ENCODE data around the gene CPLX3.
"Not testable (repeated sequence)": the region's sequence is repeated elsewhere in the genome, so short reads cannot be mapped to it uniquely, and the experiment has no call there.

The CPLX3 gene, protein sequence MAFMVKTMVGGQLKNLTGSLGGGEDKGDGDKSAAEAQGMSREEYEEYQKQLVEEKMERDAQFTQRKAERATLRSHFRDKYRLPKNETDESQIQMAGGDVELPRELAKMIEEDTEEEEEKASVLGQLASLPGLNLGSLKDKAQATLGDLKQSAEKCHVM

DNA sequence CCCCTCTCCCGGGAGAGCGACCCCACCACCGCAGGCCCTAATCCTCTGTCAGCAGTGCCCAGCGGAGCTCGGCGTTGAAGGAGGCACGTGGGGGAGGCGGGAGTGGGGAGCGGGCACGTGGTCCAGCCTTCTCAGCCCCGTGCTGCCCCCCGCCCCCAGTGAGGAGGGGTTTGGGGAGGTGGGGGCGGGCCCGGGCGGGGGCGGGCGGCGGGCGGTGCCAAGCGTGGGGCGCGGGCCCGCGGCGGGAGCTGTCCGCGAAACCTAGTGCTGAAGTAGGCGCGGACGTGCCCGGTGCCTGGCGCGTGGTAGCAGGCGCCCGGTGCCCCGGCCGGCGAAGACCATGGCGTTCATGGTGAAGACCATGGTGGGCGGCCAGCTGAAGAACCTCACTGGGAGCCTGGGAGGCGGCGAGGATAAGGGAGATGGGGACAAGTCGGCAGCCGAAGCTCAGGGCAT is at the start of gene CPLX3:
Gene CPLX3 (plus strand): TSS at position 264 of the 456 bp plus-strand sequence. CDS start 77 bp downstream, at position 341.
- no peak for DNase-seq (ENCODE audit: low read depth)

DNA sequence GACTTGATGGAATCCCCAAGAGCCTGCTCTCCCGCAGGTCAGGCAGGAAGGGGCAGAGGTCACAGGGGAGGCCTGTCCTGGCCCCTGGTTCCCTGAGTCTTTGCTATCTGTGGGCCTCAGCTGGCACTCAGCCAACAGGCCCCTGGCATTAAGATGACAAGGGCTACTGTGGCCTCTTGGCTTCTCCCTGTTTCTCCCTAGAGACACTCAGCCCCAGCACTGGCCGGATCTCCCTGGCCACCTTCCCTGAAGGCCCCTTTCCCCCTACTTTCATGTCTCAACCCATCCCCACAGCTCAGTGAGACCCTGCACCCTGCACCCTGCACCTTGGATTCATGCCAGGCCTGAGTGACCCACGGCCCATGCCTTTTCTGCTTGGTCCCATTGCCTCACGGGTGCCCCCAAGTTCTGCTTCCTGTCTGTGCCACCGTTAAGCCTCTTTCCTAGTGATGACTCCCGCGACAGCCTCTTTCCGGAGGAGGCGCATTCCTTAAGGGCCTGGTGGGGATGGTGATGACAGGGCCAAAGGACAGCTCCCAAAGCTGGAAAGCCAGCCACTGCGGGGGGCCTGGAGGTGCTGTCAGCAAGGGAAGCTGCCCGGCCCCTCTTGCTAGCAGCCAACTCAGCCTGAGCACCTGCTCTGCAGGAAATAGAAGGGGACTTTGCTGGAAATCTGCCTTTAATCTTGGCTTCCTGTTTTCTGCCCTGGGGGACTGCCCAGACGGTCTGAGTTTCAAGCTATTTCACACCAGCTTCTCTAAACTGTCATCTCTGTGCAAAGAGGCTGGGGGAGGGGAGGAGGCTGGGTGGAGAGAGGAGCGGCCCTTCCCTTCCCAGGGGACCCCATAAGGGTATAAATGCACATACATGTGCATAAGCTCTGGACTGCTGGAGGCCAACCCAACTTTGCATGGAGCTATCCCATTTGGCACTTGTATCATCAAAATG is 49.3 kb upstream of the CPLX3 start:
- no peak for DNase-seq (ENCODE audit: low read depth)

DNA sequence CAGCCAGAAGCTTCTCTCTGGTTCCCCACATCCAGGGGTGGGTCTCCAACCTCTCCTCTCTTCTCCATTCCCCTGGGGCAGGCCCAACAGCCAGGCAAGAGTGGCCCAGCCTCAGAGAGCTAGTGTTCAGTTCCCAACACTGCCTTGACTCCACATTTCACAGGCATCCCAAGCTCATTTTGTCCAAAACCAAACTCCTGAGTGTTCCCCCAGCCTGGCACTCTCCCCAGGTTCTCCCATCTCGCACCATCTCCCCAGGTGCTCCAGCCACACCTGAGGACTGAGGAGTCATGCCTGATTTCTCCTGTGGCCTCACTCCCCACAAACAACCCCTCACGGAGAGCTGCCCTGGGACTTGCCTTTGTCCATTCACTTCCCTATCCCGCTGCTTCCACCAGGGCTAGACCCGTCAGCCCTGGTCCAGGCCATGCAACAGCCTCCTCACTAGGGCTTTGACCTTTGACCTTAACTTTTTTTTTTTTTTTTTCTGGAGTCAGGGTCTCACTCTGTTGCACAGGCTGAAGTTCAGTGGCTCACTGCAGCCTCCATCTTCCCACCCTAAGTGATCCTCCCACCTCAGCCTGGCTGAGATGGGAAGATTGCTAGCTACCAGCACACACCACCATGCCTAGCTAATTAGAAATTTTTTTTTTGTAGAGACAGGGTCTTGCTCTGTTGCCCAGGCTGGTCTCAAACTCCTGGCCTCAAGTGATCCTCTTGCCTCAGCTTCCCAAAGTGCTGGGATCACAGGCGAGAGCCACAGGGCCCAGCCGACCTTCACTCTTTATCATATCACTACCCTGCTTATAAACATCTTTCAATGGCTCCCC is 48.4 kb upstream of the CPLX3 start:
- no peak for DNase-seq (ENCODE audit: low read depth)

DNA sequence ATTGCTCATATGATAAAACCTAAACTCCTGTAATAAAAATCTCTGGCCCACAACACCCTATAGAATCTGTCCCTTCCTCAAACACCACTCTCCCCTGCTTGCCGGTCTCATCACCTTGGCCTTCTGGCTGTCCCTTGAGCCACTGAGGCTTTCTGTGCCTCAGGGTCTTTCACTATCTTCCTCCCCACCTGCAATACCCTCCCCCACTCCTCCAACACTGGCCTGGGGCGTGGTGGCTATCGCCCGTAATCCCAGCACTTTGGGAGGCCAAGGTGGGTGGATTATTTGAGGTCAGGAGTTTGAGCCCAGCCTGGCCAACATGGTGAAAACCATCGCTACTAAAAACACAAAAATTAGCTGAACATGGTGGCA is 47.8 kb upstream of the CPLX3 start:
- DNase-seq (ENCODE audit: low read depth) = no peak

DNA sequence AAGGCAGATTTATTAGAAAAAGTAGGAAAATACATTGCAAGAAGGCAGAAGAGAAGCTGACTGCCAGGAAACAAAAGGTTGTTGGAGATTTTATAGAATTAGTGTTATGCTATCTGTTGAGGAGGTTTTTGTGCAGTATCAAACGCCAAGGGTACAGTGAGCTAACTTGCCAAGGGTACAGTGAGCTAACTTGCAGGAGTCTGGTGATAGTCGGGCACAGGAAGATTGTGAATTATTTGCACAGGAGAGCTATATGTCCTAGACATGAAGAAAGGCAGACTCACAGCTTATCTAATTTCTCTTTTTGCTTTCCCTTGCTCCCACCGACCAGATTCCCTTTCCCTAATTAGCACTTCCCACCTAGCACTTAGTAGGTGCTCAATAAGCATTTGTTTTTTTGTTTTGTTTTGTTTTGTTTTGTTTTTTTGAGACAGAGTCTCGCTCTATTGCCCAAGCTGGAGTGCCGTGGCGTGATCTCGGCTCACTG is 47.2 kb upstream of the CPLX3 start:
- DNase-seq (ENCODE audit: low read depth) = no peak

DNA sequence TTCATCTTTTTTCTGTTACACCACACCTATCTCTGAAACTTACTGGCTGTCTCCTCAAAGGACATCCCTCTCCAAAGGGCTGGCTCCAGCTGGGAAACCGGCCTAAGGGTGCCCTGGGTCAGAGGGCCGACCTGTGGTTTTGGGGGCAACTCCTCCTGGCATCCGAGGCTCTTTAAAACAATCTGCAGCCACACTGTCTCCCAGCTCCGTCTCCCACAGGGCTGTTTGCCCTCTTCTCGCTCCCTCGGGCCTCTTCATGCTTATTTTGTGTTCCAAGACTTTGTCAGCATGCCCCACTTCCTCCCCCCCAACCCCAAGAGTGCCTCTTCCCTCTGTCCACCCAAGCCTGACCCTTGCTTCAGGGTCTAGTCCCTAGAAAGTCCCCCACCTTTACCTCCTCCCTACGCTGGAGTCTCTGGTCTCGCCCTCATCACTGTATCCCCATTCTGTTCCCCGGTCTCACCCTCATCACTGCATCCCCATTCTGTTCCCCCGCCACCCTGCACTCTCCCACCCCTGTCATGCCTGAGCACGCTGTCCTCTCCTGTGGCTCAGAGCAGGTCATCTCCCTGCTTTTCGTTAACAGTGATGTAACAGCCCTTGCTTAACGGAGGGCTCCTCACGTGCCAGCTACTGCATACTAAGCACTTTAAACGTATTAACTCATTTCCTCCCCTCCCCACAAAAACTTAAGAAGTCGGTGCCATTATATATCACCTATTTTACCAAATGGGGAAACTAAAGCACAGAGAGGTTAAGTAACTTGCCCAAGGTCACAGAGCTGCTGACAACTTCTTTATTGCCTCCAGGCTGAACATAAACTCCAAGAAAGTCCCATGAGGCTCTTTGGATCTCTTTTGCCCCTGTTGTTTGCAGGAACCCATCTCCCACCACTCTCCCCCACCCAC is 45.6 kb upstream of the CPLX3 start:
- DNase-seq (ENCODE audit: low read depth) = peak; percentile 51

DNA sequence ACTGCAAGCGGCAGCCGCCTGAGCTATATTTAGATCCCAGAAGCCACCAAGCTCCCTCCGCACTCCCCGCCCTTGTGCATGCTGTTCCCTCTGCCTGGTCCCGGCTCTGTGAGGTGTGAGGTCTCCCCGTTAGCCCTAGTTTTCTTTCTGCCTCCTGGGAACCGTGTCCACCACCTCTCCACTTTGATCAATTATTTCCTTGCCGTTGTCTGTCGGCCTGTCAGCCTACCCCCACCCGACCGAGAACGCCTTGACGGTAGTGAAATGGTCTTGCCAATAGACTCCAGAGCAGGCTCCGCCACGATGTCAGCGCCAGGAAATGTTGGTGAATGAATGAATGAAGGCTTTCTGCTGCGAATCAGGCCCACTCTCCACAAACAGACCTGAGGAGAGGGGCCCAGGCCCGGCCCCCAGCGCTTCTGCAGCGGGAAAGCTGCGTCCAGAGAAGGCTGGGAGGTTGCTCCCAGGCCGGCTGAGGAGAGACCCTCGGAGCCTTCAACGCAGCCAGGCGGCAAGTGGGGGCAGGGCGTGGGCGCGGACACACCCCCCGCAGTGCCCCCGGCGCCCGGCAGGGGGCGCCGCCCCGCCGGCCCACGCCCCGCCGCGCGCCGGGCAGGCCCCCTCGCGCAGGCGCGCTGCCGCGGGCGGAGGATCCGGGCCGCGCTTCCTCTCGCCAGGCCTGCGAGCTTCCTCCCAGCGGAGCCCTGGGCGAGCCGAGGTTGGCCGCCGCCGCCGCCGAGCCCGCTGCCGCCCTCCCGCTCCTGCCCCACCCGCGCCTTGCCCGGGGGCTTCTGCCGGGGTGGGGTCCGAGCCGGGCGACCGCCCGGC is 44.8 kb upstream of the CPLX3 start, which contains the start of gene CSK:
Gene CSK (plus strand): TSS at position 650 of the 828 bp plus-strand sequence. CDS start 16,218 bp downstream, outside the sequence.
- DNase-seq (ENCODE audit: low read depth) = peak; percentile 44

DNA sequence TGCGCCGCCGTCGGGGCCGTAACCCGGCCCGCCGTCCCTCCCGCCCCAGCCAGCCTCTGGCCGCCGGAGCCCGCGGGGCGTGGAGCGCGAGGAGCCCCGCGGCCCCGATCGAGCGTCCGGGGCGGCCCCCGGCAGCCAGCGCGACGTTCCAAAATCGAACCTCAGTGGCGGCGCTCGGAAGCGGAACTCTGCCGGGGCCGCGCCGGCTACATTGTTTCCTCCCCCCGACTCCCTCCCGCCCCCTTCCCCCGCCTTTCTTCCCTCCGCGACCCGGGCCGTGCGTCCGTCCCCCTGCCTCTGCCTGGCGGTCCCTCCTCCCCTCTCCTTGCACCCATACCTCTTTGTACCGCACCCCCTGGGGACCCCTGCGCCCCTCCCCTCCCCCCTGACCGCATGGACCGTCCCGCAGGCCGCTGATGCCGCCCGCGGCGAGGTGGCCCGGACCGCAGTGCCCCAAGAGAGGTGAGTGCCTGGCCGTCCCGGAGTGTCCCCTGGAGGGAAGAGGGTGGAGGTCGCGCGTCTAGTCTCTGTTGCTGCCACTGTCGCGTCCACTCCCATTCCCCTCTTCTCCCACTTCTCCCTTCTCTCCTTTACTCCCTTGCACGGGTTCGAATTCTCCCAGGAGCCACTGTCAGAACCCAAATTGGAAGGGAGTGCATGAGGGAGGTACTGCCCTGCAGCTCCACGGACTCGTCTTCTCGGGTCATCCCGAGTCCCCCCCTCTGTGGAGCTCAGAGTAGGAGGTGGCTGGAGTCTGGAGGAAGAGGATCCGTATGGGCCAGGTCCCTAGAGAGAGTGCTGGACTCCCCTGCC is 44.0 kb upstream of the CPLX3 start:
- DNase-seq (ENCODE audit: low read depth) = no peak

DNA sequence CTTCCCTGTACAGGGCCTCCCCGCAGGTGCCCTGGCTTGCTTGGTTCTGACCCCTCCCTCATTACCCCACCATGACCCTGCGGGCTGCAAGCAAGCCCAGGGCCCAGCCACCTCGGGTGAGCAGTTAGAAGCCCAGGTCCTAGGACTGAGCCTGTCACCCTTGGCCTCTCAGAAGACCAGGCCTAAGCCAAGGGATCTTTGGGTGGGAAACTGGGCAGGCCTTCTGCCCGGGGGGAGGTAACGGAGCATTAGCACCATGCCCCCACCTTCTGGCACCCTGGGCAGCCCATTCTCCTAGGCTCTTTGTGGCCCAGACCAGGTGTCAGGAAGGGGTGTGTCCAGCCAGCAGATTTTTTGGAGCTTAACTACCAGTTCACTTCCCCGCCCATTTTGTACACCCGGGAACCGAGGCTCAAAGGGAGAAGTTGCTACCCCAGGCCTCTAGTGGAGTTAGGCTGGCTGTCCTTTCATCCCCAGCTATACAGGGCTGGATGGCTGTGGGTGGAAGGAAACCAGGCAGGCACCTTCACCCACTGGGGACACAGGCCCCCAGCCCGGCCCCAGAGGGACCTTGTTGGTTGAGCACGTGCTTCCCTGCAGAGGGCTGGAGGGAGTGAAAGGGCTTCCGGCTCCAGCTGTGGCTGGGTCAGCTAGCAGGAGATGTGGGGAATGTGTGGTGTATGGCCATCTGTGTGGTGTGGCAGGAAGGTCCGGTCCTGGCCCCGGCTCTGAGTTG is 43.2 kb upstream of the CPLX3 start:
- peak; percentile 18 for DNase-seq (ENCODE audit: low read depth)

DNA sequence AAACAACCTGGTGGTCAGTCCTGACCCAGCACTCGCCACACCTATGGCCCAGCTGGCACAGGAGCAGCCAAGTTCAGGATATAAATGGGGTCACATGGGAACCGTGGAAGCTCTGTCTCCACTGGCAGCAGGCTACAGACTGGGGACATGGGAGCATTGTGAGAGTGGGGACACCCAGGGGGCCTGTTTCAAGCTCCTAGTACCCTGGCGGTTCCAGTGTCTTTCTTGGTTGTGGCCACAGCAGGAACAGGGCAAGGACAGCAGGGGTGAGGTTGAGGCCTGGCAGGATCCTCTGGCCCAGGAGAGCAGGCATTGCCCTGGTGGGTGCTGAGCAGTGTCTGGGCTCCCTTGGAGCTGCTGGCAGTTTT is 42.6 kb upstream of the CPLX3 start:
- DNase-seq (ENCODE audit: low read depth) = no peak

DNA sequence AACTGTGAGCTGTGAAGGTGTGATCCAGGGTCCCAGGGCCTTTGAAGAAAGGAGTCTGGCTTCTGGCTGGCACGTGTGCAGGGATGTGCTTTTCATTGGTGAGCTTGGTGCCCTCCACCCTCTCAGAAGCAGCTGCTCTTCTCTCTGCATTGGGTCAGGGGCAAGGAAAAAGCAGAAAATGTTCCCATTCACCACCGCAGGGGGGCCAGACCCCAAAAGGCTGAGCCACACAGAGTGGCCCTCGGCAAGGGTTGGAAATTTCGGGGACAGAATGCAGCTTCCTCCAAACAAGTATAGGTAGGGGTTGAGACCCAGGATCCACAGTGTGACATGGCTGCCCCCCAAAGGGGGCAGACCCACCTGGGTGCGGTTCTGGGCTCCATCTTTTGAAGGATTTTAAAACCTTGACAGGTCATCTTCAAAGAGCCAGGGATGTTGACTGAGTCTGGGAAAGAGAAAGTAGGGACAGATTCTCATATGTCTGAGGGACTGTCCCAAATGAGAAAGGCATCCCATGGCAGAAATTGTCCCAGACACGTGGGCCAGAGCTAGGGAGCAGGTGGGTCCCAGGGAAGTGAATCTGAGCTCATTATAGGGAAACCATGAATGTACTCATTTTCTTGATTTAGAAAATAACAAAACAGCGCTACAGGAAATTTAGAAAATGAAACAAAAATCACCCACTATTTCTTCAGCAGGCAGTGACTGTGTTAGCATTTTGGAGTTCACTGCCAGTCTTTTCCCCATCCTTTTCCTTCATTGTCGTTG is 41.8 kb upstream of the CPLX3 start:
- no peak for DNase-seq (ENCODE audit: low read depth)

DNA sequence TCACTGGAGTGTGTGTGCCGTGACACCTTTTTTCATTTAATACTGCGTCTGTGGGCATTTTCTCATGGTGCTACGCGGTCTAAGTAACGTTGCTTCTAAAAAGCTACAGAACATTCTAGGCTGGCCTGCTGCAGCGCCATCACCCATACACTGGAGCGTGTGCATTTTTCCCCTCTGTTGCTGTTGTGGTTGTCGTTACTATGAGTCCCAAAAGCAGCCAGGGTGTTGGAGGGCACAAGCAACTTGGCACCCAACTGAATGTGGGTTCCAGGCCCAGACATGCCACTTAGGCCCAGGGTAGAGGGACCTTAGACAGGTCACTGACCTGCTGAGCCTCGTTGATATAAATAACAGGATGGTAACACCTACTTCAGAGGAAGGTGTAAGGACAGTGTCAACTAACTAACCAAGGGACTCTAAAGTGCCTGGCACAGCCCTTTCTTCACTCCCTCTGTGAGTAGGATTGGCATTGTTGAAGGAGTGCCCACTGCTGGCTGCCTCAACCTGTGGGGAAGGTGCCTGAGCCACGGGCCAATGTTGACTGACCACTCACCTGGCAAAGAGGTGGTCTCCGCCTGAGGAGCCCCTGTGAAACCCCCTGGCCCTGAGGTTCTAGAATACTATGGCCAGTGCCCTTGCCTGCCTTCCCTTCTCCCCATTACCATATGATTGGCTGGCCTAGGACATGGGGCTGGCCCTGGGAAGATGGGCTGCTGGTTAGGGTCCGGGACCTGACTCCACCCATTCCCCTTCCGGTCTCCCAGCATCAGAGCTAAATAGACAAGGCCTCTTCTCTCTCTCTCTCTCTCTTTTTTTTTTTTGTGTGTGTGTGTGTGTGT is 41.0 kb upstream of the CPLX3 start:
- DNase-seq (ENCODE audit: low read depth) = no peak

DNA sequence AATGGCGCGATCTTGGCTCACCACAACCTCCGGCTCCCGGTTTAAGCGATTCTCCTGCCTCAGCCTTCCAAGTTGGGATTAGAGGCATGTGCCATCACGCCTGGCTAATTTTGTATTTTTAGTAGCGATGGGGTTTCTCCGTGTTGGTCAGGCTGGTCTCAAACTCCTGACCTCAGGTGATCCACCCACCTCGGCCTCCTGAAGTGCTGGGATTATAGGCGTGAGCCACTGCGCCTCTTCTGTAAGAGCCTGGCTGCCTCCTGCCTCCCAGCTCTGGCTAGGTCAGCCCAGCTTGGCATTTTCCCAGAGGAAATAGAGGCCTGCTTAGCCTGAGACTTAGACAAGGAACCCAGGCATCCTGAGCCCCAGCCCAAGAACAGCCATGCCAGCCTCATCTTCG is 40.3 kb upstream of the CPLX3 start:
- DNase-seq (ENCODE audit: low read depth) = not testable (repeated sequence)

DNA sequence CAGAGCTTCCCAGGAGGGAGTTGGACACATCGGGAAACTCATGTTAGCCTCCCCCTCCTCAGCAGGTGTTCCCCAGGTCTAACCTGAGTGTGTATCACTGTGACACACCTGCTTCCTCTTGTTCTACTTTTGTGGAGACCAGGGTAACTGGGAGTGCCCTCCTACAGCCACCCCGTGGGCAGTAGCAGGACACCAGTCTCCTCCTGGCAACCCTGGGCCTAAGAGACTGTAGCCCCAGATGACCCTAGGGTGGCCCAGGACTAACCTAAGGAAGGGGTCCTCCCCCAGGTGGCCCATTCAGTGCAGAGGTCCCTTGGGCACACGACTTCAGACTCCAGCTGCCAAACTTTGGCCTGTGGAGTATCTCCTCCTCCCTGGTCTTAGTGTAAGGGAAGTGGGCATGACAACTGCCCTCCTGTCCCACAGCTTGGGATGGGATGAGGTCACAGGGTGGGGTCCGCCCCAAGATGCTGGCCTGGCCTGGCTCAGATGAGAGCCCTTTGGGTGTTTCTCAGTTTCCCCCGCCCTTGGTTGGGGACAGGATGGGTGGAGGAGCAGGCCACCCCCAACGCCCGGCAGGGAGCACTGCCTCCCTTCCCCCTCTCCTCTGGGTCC is 39.8 kb upstream of the CPLX3 start:
- DNase-seq (ENCODE audit: low read depth) = no peak

DNA sequence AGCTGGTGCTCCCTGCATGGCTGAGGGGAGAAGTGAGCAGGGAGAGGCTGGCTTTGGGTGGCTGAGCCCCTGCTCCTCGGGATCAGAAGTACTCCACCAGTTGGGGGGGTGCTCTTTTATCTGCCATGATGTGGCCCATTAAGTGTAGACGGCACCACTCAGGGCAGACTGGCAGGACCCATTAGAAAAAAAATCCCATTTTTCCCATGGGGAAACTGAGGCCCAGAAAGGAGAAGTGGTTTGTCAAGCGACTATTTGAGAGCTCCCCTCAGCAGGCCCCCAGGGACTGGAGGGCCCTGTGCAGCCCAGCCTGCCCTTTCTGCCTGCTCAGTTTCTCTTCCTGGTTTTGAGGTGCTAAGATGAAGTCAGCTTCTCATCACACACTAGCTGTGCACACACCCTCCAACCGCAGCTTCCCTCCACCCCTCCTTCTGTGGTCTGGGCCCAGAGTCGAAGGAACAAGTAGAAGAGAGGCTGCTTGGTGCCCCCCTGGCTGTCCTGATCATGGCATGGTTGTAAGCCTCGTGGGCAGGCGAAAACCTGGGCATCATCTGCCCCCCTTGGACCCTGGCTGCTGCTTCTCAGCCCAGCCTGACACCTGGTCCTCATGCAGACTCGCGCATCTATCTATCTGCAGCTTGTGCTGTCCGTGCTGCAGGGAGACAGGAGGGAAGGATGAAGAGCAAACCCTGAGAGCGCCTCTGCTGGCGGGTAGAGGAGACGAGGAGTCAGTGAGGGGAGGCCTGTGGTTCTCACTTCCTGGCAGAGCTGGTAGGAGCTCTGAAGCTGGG is 39.0 kb upstream of the CPLX3 start:
- peak; percentile 85 for DNase-seq (ENCODE audit: low read depth)

Data from amniotic epithelial cell (primary cell).